ENCODE measurements around the gene CGN.

CGN gene

DNA sequence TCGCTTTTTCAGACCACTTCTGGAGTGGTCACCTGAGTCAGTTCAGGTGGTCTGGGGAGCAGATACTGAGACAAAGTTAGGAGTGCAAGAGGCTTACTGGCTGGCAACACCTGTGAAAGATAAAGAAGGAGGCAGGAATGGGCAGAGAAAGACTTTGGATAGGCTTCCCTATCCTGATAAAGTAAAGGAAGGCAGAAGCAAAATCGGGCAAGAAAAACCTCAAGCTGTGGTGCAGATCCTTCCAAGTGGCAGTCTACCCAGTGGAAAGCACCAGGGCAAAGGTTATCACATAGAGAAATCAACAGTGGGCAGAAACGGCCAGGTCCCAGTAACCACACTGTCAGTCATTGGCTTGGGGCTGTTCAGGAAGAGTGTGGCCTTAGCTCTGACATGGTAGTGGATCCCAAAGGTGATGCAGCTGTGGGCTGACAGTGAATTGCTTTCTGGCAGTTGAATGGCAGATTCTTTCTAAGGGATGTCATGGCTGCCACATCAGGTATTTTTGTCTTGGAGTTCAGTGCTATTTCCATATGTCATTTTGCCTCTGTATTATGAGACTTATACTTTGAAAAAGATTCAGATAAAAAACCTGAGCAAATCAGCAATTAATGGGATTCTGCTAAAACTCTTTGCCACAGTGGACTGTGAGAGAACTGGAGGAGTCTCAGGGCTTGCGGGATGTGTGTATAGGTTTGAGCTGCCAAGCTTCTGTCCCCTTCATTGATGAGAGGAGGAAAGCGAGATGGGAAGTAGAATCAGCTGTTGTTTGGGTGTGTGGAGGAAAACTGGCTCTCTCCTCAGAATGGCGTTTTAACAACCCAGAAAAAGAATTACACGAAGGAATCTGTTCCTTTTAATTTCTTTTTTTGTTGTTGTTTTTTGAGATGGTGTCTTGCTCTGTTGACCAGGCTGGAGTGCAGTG is 8.1 kb upstream of the CGN start:
- Histone ChIP-seq H2BK5ac (ENCODE audit: low read length) (no peak overlapping the region), H3K4me2 (ENCODE audit: insufficient read depth, low read length, poor library complexity, severe bottlenecking) (no peak overlapping the region), H2BK15ac (ENCODE audit: low read length) (no peak overlapping the region), H3K18ac (ENCODE audit: low read length) (no peak overlapping the region), H2BK12ac (ENCODE audit: low read length) (no peak overlapping the region), H2AFZ (ENCODE audit: low read length) (no peak overlapping the region), H3K9me3 (replicated peaks in 1 of 2; ENCODE audit: control insufficient read depth in 2 of 2, insufficient read depth in 1 of 2, low read depth in 1 of 2, low read length in 2 of 2) (no peaks in the 10 kb centered on the region), H2AK5ac (ENCODE audit: low read depth, low read length) (no peak overlapping the region), H3K27ac (replicated peaks; ENCODE audit: low read length) (no peak overlapping the region), H3K4me1 (ENCODE audit: control insufficient read depth in 2 of 2, insufficient read depth in 1 of 2, low read depth in 1 of 2, low read length in 2 of 2) (peaks cover 3 to 5% of the 10 kb centered on the region in 2 donors), H3K14ac (ENCODE audit: low read length) (no peak overlapping the region), H3K4me3 (ENCODE audit: low read length in 2 of 2) (no peak overlapping the region), H3K79me1 (ENCODE audit: low read depth, low read length) (no peaks in the 10 kb centered on the region), H4K91ac (ENCODE audit: low read depth, low read length, poor library complexity) (no peak overlapping the region), H3K4ac (ENCODE audit: low read length) (no peak overlapping the region), H3K27me3 (ENCODE audit: control insufficient read depth in 3 of 3, insufficient read depth in 3 of 3, low read depth in 1 of 3, low read length in 3 of 3) (peaks cover 0 to 11% (median 0%) of the 10 kb centered on the region in 3 experiments), H2BK120ac (ENCODE audit: low read depth, low read length) (no peak overlapping the region), H3K9ac (ENCODE audit: low read depth, low read length, poor library complexity) (no peak overlapping the region), H3K23ac (ENCODE audit: low read depth, low read length, poor library complexity) (no peak overlapping the region), H3K36me3 (replicated peaks in 1 of 2; ENCODE audit: control insufficient read depth in 2 of 2, insufficient read depth in 2 of 2, low read length in 2 of 2) (no peaks in the 10 kb centered on the region), H4K8ac (ENCODE audit: low read depth, low read length) (no peak overlapping the region)
- WGBS, 2 donors (ENCODE audit: extremely low coverage in 2 of 2, insufficient read length in 2 of 2, insufficient replicate concordance in 1 of 2): no CpG with 5 or more reads among the region's 7 CpGs
- DNase-seq (ENCODE audit: low spot score): no peak

DNA sequence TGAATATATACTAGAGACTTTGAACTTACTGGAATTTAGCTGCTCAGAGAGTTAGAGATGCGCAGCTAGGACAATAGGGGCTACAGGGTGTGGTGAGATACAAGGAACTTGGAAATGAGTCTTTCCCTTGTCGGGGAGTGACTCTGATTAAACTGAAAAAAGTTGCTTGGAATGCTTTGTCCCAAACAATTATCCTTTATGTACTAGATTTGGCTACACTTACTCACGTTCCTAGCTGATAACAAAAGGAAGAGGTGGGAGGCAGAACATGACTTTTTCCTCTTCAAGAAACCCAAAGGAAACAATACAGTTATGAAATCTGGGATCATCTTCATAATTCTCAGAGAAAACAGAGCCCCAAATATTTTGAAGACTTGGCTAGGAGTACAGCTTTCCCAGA is 6.9 kb upstream of the CGN start:
- H4K8ac ChIP-seq (ENCODE audit: low read depth, low read length): no peak overlapping the region
- no peaks in the 10 kb centered on the region for H3K79me1 ChIP-seq (ENCODE audit: low read depth, low read length)
- H2BK15ac ChIP-seq (ENCODE audit: low read length): no peak overlapping the region
- H3K23ac ChIP-seq (ENCODE audit: low read depth, low read length, poor library complexity): no peak overlapping the region
- no peak overlapping the region for H3K14ac ChIP-seq (ENCODE audit: low read length)
- no peak overlapping the region for H3K4me3 ChIP-seq (ENCODE audit: low read length in 2 of 2)
- H3K4me2 ChIP-seq (ENCODE audit: insufficient read depth, low read length, poor library complexity, severe bottlenecking): no peak overlapping the region
- no peak overlapping the region for H2BK5ac ChIP-seq (ENCODE audit: low read length)
- no peak overlapping the region for H3K18ac ChIP-seq (ENCODE audit: low read length)
- no CpG with 5 or more reads among the region's 3 CpGs for WGBS, 2 donors (ENCODE audit: extremely low coverage in 2 of 2, insufficient read length in 2 of 2, insufficient replicate concordance in 1 of 2)
- no peak overlapping the region for H2BK120ac ChIP-seq (ENCODE audit: low read depth, low read length)
- no peak overlapping the region for H3K9ac ChIP-seq (ENCODE audit: low read depth, low read length, poor library complexity)
- H4K91ac ChIP-seq (ENCODE audit: low read depth, low read length, poor library complexity): no peak overlapping the region
- peaks cover 3 to 5% of the 10 kb centered on the region in 2 donors for H3K4me1 ChIP-seq (ENCODE audit: control insufficient read depth in 2 of 2, insufficient read depth in 1 of 2, low read depth in 1 of 2, low read length in 2 of 2)
- H2AFZ ChIP-seq (ENCODE audit: low read length): no peak overlapping the region
- no peaks in the 10 kb centered on the region for H3K36me3 ChIP-seq (replicated peaks in 1 of 2; ENCODE audit: control insufficient read depth in 2 of 2, insufficient read depth in 2 of 2, low read length in 2 of 2)
- H3K4ac ChIP-seq (ENCODE audit: low read length): no peak overlapping the region
- H2AK5ac ChIP-seq (ENCODE audit: low read depth, low read length): no peak overlapping the region
- H3K27ac ChIP-seq (replicated peaks; ENCODE audit: low read length): no peak overlapping the region
- H3K9me3 ChIP-seq (replicated peaks in 1 of 2; ENCODE audit: control insufficient read depth in 2 of 2, insufficient read depth in 1 of 2, low read depth in 1 of 2, low read length in 2 of 2): no peaks in the 10 kb centered on the region
- H3K27me3 ChIP-seq (ENCODE audit: control insufficient read depth in 3 of 3, insufficient read depth in 3 of 3, low read depth in 1 of 3, low read length in 3 of 3): peaks cover 0 to 11% (median 0%) of the 10 kb centered on the region in 3 experiments
- H2BK12ac ChIP-seq (ENCODE audit: low read length): no peak overlapping the region
- DNase-seq (ENCODE audit: low spot score): no peak

GRCh38 chr1:151504759-151505158 is 6.4 kb upstream of the CGN start:
- Histone ChIP-seq H3K4me3 (ENCODE audit: low read length in 2 of 2) (no peak overlapping the region), H3K79me1 (ENCODE audit: low read depth, low read length) (no peaks in the 10 kb centered on the region), H3K9ac (ENCODE audit: low read depth, low read length, poor library complexity) (no peak overlapping the region), H3K18ac (ENCODE audit: low read length) (no peak overlapping the region), H3K4me1 (ENCODE audit: control insufficient read depth in 2 of 2, insufficient read depth in 1 of 2, low read depth in 1 of 2, low read length in 2 of 2) (peaks cover 3 to 5% of the 10 kb centered on the region in 2 donors), H3K23ac (ENCODE audit: low read depth, low read length, poor library complexity) (no peak overlapping the region), H2BK15ac (ENCODE audit: low read length) (no peak overlapping the region), H3K27ac (replicated peaks; ENCODE audit: low read length) (no peak overlapping the region), H3K27me3 (ENCODE audit: control insufficient read depth in 3 of 3, insufficient read depth in 3 of 3, low read depth in 1 of 3, low read length in 3 of 3) (peaks cover 0 to 11% (median 0%) of the 10 kb centered on the region in 3 experiments), H3K36me3 (replicated peaks in 1 of 2; ENCODE audit: control insufficient read depth in 2 of 2, insufficient read depth in 2 of 2, low read length in 2 of 2) (no peaks in the 10 kb centered on the region), H3K14ac (ENCODE audit: low read length) (no peak overlapping the region), H2BK5ac (ENCODE audit: low read length) (no peak overlapping the region), H4K8ac (ENCODE audit: low read depth, low read length) (no peak overlapping the region), H2BK120ac (ENCODE audit: low read depth, low read length) (no peak overlapping the region), H2AFZ (ENCODE audit: low read length) (no peak overlapping the region), H3K9me3 (replicated peaks in 1 of 2; ENCODE audit: control insufficient read depth in 2 of 2, insufficient read depth in 1 of 2, low read depth in 1 of 2, low read length in 2 of 2) (no peaks in the 10 kb centered on the region), H3K4me2 (ENCODE audit: insufficient read depth, low read length, poor library complexity, severe bottlenecking) (no peak overlapping the region), H3K4ac (ENCODE audit: low read length) (no peak overlapping the region), H4K91ac (ENCODE audit: low read depth, low read length, poor library complexity) (no peak overlapping the region), H2BK12ac (ENCODE audit: low read length) (no peak overlapping the region), H2AK5ac (ENCODE audit: low read depth, low read length) (no peak overlapping the region)
- WGBS, 2 donors (ENCODE audit: extremely low coverage in 2 of 2, insufficient read length in 2 of 2, insufficient replicate concordance in 1 of 2): no CpG with 5 or more reads among the region's 4 CpGs
- no peak for DNase-seq (ENCODE audit: low spot score)

GRCh38 chr1:151508833-151509232 is 2.4 kb upstream of the CGN start:
- no CpG with 5 or more reads among the region's 6 CpGs for WGBS, 2 donors (ENCODE audit: extremely low coverage in 2 of 2, insufficient read length in 2 of 2, insufficient replicate concordance in 1 of 2)
- H3K27ac ChIP-seq (replicated peaks; ENCODE audit: low read length): no peak overlapping the region

More at GRCh38 chr1:151508833-151509232, 2.4 kb upstream of the CGN start:
- H3K14ac ChIP-seq (ENCODE audit: low read length): no peak overlapping the region
- H3K4ac ChIP-seq (ENCODE audit: low read length): no peak overlapping the region
- H3K18ac ChIP-seq (ENCODE audit: low read length): no peak overlapping the region
- H4K8ac ChIP-seq (ENCODE audit: low read depth, low read length): no peak overlapping the region
- no peak overlapping the region for H2BK15ac ChIP-seq (ENCODE audit: low read length)
- peaks cover 2% of the 10 kb centered on the region for H3K79me1 ChIP-seq (ENCODE audit: low read depth, low read length)
- peaks cover 0 to 25% (median 0%) of the 10 kb centered on the region in 3 experiments for H3K27me3 ChIP-seq (ENCODE audit: control insufficient read depth in 3 of 3, insufficient read depth in 3 of 3, low read depth in 1 of 3, low read length in 3 of 3)
- no peaks in the 10 kb centered on the region for H3K9me3 ChIP-seq (replicated peaks in 1 of 2; ENCODE audit: control insufficient read depth in 2 of 2, insufficient read depth in 1 of 2, low read depth in 1 of 2, low read length in 2 of 2)
- H3K4me3 ChIP-seq (ENCODE audit: low read length in 2 of 2): no peak overlapping the region
- H3K4me2 ChIP-seq (ENCODE audit: insufficient read depth, low read length, poor library complexity, severe bottlenecking): no peak overlapping the region
- H2BK120ac ChIP-seq (ENCODE audit: low read depth, low read length): no peak overlapping the region
- H2BK12ac ChIP-seq (ENCODE audit: low read length): no peak overlapping the region
- H2BK5ac ChIP-seq (ENCODE audit: low read length): no peak overlapping the region
- H3K9ac ChIP-seq (ENCODE audit: low read depth, low read length, poor library complexity): no peak overlapping the region
- no peak overlapping the region for H2AFZ ChIP-seq (ENCODE audit: low read length)
- H3K23ac ChIP-seq (ENCODE audit: low read depth, low read length, poor library complexity): no peak overlapping the region
- DNase-seq (ENCODE audit: low spot score): no peak
- no peak overlapping the region for H4K91ac ChIP-seq (ENCODE audit: low read depth, low read length, poor library complexity)
- no peaks in the 10 kb centered on the region for H3K36me3 ChIP-seq (replicated peaks in 1 of 2; ENCODE audit: control insufficient read depth in 2 of 2, insufficient read depth in 2 of 2, low read length in 2 of 2)
- H3K4me1 ChIP-seq (ENCODE audit: control insufficient read depth in 2 of 2, insufficient read depth in 1 of 2, low read depth in 1 of 2, low read length in 2 of 2): peaks cover 20 to 22% of the 10 kb centered on the region in 2 donors
- no peak overlapping the region for H2AK5ac ChIP-seq (ENCODE audit: low read depth, low read length)
